ENCODE results near the gene MYBPHL.

Gene MYBPHL

DNA sequence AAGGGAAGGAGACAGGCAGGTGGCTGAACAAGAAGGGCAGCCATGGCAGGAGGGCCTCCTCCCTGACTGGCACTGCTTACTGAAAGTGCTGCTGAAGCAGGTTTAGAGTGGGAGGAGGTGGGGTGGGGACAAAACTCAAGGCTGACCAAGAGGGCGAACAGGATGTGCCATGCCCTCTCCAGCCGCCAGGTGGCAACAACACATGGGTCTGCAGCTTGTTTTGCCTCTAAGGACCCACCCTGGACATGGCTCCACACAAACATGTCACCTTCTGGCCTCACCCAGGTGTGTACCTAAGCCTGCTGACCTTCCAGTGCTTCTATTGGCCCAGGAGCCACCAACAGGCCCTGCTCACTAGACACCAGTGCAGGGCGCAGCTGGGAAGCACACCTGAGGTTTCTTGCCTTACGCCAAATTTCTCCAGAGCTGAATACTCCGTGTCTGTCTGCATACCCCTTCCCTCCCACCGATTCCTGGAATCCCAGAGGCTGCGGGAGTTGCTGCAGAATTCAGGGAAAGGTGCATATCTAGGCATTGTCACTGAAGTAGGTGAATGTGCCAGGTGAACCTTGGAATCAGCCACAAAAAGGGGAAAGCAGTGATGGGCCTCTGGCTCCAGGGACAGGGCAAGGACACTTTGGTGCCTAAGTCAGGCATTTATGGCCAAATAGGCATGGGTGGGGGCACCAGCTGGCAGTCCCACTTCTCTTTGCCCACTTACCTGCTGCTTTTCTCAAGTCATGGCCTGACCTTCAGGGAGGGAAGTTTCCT lies 29.2 kb downstream of the MYBPHL start:
- DNase-seq: peak; percentile 37 to 55

DNA sequence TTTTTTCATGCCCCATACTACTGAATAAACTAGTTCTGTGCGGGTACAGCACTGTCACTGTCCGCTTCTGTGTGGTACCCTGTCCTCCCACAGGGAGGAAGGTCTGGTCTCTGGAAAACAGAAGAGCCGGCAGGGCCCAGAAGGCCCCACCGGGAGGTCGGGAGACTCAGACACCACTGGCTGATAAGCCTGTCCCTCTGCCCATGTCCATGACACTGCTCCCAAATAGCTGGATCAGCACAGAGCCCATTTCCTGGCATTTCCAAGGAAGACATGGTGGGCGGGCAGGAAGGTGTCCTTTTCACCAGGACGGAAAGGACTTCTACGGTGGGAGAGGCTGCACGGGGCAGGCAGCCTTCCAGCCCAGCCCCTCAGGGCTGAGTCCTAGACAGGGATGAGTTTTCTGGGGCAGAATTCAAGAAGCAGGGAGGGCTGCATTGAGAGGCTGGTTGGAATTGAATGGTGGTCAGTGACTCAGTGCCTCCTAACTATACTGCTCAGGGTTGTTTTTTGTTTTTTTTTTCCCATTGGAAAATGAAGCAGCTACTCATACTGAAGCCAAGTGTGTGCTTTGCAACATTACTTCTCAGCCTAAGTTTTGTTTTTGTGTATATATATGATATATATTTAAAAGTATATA lies 31.0 kb downstream of the MYBPHL start:
- no peak for DNase-seq

DNA sequence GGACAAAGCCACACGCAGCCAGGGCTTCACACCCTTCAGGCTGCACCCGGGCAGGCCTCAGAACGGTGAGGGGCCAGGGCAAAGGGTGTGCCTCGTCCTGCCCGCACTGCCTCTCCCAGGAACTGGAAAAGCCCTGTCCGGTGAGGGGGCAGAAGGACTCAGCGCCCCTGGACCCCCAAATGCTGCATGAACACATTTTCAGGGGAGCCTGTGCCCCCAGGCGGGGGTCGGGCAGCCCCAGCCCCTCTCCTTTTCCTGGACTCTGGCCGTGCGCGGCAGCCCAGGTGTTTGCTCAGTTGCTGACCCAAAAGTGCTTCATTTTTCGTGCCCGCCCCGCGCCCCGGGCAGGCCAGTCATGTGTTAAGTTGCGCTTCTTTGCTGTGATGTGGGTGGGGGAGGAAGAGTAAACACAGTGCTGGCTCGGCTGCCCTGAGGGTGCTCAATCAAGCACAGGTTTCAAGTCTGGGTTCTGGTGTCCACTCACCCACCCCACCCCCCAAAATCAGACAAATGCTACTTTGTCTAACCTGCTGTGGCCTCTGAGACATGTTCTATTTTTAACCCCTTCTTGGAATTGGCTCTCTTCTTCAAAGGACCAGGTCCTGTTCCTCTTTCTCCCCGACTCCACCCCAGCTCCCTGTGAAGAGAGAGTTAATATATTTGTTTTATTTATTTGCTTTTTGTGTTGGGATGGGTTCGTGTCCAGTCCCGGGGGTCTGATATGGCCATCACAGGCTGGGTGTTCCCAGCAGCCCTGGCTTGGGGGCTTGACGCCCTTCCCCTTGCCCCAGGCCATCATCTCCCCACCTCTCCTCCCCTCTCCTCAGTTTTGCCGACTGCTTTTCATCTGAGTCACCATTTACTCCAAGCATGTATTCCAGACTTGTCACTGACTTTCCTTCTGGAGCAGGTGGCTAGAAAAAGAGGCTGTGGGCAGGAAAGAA lies 32.0 kb downstream of the MYBPHL start:
- peak; percentile 26 to 50 for DNase-seq

DNA sequence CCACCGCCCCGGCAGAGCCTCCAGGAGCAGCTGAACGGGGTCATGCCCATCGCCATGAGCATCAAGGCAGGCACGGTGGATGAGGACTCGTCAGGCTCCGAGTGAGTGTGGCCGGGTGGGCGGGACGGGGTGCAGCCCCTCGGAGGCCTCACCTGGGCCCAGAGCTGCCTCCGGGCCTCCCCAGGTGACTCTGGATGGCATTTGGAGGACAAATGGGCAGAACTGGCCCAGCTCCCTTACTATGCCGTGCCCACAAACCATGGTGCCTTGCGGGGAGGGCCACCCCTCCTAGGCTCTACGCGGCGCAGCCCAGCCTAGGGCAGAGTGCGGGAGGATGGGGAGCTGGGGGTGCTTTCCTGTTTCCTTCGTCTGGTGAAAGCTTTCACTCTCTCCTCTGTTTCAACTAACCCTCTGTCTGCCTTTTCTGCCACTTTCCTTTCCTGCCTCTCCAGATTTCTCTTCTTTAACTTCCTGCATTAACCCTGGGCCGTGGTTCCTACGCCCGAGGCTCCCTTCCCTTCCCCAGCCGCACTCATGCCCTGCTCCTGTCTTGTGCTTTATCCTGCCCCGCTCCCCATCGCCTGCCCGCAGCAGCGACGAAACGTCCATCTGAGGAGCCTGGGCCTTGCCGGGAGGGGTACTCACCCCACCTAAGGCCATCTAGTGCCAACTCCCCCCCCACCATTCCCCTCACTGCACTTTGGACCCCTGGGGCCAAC lies 33.1 kb downstream of the MYBPHL start:
- no peak for DNase-seq

DNA sequence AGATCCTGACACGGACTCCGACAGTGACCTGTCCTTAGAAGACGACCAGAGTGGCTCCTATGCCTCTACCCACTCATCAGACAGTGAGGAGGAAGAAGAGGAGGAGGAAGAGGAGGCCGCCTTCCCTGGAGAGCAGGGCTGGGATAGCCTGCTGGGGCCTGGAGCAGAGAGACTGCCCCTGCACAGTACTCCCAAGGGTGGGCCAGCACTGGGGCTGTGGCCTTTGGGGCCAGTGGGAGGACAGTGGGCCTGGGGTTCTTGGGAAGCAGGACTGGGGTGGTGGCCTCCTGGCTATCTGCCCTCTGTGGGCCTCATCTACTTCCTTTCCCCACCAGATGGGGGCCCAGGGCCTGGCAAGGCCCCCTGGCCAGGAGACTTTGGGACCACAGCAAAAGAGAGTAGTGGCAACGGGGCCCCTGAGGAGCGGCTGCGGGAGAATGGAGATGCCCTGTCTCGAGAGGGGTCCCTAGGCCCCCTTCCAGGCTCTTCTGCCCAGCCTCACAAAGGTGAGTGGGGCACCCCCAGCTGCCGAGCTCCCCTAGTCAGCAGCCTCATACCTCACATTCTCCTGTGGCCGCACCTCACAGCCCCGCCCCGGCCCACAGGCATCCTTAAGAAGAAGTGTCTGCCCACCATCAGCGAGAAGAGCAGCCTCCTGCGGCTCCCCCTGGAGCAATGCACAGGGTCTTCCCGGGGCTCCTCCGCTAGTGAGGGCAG lies 33.8 kb downstream of the MYBPHL start:
- DNase-seq: no peak

DNA sequence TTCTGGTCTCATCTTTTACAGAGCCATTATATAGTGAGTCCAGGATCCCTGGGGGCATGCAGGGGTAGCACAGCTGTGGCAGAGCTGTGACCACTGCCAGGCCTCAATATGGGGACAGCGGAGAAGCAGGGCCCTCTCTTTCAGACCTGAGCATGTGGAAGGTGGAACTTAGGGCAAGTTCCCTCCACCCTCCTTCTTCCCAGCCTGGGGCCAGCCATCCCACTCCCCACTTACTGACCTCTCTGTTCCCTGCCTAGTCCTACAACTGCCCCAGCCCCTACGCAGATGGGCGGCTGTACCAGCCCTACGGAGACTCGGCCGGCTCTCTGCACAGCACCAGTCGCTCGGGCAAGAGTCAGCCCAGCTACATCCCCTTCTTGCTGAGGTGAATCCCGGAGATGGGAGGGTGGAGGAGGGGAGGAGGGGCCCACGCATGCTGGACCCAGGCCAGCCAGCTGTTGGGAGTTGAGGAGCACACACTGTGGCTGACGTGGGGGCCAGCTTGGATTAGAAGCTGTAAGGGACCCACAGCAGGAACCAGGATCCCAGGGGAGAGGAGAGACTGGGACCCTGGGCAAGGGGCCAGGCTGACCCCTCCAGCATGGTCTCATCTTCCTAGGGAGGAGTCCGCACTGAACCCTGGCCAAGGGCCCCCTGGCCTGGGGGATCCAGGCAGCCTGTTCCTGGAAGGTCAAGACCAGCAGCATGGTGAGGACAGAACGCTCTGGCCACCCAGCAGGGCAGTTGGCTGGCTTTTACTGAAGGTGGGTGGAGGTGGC lies 34.6 kb downstream of the MYBPHL start:
- DNase-seq: no peak

DNA sequence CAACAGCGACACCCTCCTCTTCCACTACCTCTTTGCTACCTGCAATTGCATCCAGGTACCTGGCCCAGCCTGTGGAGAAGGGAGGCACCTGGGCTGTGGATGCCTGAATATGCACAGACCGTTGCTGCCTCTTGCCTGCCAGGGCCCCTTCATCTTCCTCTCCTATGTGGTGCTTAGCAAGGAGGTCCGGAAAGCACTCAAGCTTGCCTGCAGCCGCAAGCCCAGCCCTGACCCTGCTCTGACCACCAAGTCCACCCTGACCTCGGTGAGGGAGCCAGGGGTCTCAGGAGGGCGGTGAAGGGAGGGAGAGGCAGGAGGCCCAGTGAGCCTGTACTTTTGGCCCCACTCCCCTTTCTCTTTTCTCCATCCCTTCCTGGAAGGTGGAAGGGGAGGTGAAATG lies 35.4 kb downstream of the MYBPHL start:
- no peak for DNase-seq

DNA sequence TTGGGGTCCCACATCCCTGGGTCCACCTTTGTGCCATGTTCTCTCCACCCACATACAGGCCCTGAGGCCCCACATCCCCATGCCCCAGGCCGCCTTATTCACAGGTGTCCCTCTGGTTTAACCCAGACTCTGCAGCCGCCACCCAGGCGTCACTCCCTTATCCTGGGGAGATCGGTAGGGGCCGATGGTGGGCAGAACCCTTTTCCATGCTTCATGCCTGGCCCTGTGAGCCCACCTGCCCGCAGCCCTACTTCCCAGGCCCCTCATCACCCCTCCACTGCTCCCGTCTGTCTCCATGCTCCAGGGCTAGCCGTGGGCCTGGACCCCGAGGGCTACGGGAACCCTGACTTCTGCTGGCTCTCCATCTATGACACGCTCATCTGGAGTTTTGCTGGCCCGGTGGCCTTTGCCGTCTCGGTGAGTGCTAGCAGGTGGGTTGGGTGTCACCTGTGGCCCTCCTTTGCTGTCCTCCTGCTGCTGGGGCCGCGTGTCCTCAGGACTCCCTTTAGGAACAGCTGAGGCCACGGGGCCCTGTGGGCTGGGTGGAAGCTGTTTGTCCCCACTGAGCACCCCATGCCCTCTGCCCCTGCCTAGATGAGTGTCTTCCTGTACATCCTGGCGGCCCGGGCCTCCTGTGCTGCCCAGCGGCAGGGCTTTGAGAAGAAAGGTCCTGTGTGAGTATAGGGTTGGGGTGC lies 36.0 kb downstream of the MYBPHL start:
- DNase-seq: no peak

DNA sequence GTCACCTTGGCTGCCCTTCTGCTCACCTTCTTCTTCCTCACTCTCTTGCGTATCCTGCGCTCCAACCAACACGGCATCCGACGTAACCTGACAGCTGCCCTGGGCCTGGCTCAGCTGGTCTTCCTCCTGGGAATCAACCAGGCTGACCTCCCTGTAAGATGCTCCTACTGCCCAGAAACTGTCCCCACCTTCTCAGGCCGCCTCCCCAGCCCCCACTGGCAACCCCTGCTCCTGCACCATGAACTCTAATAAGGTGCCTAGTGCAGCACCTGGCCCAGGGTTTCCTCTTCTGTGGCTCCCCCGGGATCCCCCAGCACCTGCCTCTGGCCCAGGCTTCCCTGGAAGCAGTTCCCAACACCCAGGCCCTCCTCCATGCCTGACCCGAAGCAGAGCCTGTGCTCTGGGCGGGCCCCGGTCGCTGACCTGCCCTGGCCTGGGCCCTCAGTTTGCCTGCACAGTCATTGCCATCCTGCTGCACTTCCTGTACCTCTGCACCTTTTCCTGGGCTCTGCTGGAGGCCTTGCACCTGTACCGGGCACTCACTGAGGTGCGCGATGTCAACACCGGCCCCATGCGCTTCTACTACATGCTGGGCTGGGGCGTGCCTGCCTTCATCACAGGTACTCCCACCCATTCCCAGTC lies 36.7 kb downstream of the MYBPHL start:
- DNase-seq: no peak

DNA sequence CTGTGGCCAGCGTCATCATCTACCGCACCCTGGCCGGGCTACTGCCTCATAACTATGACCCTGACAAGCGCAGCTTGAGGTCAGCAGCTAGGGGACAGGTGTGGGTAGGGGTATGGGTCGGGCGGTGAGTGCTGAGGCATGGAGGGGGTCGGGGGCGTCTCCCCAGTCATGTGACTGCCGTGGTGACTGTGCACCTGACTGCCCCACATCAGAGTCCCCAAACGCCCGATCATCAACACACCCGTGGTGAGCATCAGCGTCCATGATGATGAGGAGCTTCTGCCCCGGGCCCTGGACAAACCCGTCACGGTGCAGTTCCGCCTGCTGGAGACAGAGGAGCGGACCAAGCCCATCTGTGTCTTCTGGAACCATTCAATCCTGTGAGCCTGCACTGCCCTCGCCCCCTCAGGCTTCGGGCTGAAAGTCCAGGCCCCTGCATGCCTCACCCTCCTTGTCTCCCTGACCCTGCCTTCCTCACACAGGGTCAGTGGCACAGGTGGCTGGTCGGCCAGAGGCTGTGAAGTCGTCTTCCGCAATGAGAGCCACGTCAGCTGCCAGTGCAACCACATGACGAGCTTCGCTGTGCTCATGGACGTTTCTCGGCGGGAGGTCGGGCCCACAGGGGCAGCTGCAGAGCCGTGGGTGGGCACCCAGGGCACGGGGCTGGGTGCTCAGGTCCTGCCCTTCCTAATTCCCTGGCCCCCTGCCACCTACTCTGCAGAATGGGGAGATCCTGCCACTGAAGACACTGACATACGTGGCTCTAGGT lies 37.4 kb downstream of the MYBPHL start:
- no peak for DNase-seq

DNA sequence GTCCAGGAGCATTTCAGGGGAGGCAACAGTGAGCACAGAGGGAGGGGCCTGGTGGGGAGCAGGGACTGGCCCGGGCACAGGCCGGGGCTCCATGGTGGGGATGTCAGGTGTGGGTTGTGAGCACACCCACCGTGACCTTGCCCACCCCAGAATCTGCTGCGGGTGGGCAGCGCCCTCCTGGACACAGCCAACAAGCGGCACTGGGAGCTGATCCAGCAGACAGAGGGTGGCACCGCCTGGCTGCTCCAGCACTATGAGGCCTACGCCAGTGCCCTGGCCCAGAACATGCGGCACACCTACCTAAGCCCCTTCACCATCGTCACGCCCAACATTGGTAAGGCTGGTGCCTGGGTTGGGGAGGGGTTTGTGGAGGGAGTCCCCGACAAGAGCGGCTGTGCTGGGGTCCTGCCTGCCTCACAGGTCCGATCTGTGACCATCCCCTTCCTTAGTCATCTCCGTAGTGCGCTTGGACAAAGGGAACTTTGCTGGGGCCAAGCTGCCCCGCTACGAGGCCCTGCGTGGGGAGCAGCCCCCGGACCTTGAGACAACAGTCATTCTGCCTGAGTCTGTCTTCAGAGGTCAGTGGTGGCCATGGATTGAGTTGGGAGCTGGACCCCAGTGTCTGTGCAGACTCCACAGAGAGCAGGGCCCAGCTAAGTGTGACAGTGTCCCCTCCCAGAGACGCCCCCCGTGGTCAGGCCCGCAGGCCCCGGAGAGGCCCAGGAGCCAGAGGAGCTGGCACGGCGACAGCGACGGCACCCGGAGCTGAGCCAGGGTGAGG lies 38.2 kb downstream of the MYBPHL start:
- no peak for DNase-seq

DNA sequence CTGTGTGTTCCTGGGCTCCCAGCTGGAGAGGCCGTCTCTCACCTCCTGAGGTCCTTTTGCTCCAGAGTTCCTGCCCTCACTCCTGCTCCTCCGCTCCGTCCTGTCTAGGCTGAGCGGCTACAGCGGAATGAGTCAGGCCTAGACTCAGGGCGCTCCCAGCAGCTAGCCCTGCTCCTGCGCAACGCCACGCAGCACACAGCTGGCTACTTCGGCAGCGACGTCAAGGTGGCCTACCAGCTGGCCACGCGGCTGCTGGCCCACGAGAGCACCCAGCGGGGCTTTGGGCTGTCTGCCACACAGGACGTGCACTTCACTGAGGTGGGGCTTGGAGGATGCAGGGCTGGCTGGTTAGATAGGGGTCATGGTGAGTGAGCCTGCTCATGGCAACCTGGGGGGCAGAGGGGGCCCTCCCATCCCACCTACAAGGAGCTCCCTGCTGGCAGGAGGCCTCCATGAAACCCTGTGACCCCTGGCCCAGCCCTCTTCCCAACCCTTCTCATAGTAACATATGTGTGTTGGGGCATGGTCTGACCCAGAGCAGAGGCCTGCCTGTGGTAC lies 39.0 kb downstream of the MYBPHL start:
- DNase-seq: no peak

DNA sequence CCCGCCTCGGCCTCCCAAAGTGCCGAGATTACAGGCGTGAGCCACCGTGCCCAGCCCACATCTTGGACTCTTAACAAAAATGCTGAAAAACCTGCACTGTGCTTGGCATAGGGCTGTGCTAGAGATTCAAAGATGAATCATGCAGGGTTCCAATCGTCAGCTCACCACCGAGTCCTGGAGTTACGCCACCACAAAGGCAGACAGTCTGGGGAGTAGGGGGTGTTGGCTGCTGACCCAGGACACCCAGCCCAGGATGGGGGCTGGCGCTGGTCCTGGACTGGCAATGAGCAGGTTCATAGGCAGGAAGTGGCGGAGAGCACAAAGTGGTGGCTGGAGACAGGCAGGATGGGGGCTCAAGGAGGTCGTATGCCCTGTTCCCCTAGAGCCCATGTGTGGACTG lies 39.8 kb downstream of the MYBPHL start:
- DNase-seq: no peak

DNA sequence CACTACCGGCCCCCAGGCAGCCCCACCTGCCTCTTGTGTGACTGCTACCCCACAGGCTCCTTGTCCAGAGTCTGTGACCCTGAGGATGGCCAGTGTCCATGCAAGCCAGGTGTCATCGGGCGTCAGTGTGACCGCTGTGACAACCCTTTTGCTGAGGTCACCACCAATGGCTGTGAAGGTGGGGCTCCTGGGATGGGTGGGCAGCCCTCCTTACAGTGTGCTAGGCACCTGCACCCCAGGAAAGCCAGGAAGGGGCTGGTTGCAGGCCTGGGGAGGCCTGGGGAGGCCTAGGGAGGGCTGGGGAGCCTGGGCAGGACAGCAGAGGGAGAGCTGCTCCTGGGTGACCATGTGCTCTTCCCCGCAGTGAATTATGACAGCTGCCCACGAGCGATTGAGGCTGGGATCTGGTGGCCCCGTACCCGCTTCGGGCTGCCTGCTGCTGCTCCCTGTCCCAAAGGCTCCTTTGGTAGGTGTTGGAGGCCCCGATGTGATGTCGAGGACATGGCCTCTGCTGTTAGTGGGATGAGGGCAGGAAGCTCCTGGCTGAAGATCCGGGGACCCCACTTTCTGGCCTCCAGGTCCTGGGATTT lies 41.0 kb downstream of the MYBPHL start:
- DNase-seq: no peak

DNA sequence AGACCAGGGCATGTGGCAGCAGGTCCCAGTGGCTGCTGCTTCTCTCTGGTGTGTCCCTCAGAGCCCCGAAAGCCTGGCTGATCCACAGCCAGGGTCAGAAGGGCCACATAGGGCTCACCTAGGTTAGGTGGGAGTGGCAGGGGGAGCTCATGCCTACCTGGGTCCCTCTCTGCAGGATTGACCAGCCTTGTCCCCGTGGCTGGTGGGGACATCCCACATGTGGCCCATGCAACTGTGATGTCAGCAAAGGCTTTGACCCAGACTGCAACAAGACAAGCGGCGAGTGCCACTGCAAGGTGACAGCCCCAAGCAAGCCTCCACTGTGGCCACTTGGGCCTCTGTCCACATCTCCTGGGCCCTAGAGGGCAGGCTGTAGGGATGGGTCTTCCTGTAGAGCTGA lies 41.8 kb downstream of the MYBPHL start:
- no peak for DNase-seq

DNA sequence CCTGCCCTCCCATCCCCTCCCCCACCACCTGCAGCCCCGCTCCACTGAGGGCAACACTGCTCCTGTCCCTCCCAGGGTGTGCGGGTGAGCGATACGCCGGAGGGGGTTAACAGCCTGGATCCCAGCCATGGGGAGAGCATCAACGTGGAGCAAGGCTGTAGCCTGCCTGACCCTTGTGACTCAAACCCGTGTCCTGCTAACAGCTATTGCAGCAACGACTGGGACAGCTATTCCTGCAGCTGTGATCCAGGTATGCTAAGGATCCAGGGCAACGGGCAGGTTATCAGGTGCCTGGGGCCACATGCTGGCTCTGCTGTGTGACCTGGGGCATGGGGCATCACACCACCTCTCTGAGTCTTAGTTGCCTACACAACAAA lies 42.4 kb downstream of the MYBPHL start:
- no peak for DNase-seq

DNA sequence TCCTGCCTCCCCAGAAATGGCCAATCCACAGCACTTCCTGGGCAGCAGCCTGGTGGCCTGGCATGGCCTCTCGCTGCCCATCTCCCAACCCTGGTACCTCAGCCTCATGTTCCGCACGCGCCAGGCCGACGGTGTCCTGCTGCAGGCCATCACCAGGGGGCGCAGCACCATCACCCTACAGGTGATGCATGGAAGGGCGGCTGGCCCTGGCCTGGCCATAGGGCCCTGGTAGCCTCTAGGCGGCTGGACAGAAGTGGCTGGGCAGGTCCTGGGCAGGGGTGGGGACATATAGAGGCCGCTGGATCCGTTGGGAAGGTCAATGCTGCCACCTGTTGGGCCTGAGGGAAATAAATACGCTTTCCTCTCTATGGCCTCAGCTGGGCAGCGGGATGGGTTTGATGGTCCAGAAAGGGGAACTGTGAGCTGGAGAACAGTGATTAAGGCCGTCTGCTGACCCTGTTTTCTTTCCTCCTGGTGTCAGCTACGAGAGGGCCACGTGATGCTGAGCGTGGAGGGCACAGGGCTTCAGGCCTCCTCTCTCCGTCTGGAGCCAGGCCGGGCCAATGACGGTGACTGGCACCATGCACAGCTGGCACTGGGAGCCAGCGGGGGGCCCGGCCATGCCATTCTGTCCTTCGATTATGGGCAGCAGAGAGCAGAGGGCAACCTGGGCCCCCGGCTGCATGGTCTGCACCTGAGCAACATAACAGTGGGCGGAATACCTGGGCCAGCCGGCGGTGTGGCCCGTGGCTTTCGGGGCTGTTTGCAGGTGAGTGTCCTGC lies 43.0 kb downstream of the MYBPHL start:
- DNase-seq: no peak

Data from NCI-H2081 (cell line).